Liver (tissue), 9 donors: ENCODE data around the gene JAML. TPM values are rescaled to one million over a fixed set of nuclear protein-coding genes. Genes with fewer than 3 reads are reported as not detected.

ENCODE experiments used
- DNase-seq: peaks from one replicate; pipeline ENCODE4 v3.0.0-alpha.2; 2017; ENCODE audit warnings: low spot score
- H3K27ac ChIP-seq, 2 donors: one replicate each; pipeline ENCODE4 v1.7.0; 2013; ENCODE audit warnings: inconsistent platforms in 2 of 2, low read length in 2 of 2, control low read depth in 1 of 2, low read depth in 1 of 2, mild to moderate bottlenecking in 1 of 2
- H3K27me3 ChIP-seq, 4 donors: one replicate each; pipeline versions ENCODE4 v1.6.1 to v1.7.0; 2013; ENCODE audit warnings: low read length in 3 of 4, inconsistent platforms in 1 of 4, mild to moderate bottlenecking in 1 of 4, moderate library complexity in 1 of 4; ENCODE audit not compliant: control insufficient read depth in 4 of 4, insufficient read depth in 4 of 4
- H3K36me3 ChIP-seq, 4 donors: one replicate each; pipeline versions ENCODE4 v1.6.1 to v1.7.0; 2013; ENCODE audit warnings: low read length in 3 of 4, mild to moderate bottlenecking in 3 of 4, low read depth in 1 of 4, moderate library complexity in 1 of 4; ENCODE audit not compliant: control insufficient read depth in 4 of 4, insufficient read depth in 3 of 4
- H3K4me1 ChIP-seq, 4 donors: one replicate each; pipeline versions ENCODE4 v1.6.1 to v1.7.0; 2013; ENCODE audit warnings: low read length in 3 of 4, mild to moderate bottlenecking in 3 of 4, moderate library complexity in 1 of 4; ENCODE audit not compliant: control insufficient read depth in 4 of 4, insufficient read depth in 4 of 4
- H3K4me3 ChIP-seq, 3 donors: one replicate each; pipeline versions ENCODE4 v1.6.1 to v1.7.0; 2013; ENCODE audit warnings: low read length in 3 of 3, control low read depth in 1 of 3, low read depth in 1 of 3, mild to moderate bottlenecking in 1 of 3
- H3K9ac ChIP-seq, 2 donors: one replicate each; pipeline ENCODE4 v1.7.0; 2013; ENCODE audit warnings: low read length in 2 of 2, mild to moderate bottlenecking in 2 of 2, moderate library complexity in 2 of 2, control low read depth in 1 of 2, low read depth in 1 of 2
- H3K9me3 ChIP-seq, 4 donors: one replicate each; pipeline versions ENCODE4 v1.6.1 to v1.7.0; 2013; ENCODE audit warnings: low read length in 3 of 4; ENCODE audit not compliant: control insufficient read depth in 4 of 4
- EGR1 ChIP-seq, 2 donors: IDR thresholded peaks; 2 replicates each; pipeline ENCODE4 v1.6.1; 2016 to 2018; ENCODE audit warnings: antibody characterized with exemption in 2 of 2, low read depth in 2 of 2
- FOXA1 ChIP-seq: IDR thresholded peaks from 2 replicates; pipeline ENCODE4 v1.6.1; 2016; ENCODE audit warnings: antibody characterized with exemption
- FOXA2 ChIP-seq: IDR thresholded peaks from 2 replicates; pipeline ENCODE4 v1.6.1; 2016; ENCODE audit warnings: antibody characterized with exemption
- GABPA ChIP-seq, 2 donors: IDR thresholded peaks in 1 of 2; conservative IDR thresholded peaks in 1 of 2; 2 replicates each; pipeline ENCODE4 v1.6.1; 2016; ENCODE audit warnings: antibody characterized with exemption in 2 of 2, mild to moderate bottlenecking in 1 of 2, moderate library complexity in 1 of 2
- HNF4A ChIP-seq, 2 donors: conservative IDR thresholded peaks; 2 replicates each; pipeline ENCODE4 v1.6.1; 2016; ENCODE audit warnings: antibody characterized with exemption in 2 of 2, mild to moderate bottlenecking in 2 of 2
- HNF4G ChIP-seq: IDR thresholded peaks from 2 replicates; pipeline ENCODE4 v1.6.1; 2016; ENCODE audit warnings: antibody characterized with exemption
- JUND ChIP-seq, 2 donors: IDR thresholded peaks; 2 replicates each; pipeline ENCODE4 v1.6.1; 2016; ENCODE audit warnings: antibody characterized with exemption in 2 of 2
- NR2F2 ChIP-seq: IDR thresholded peaks from 2 replicates; pipeline ENCODE4 v1.6.1; 2016; ENCODE audit warnings: antibody characterized with exemption
- RAD21 ChIP-seq, 2 donors: IDR thresholded peaks; 2 replicates each; pipeline ENCODE4 v1.6.1; 2016; ENCODE audit warnings: antibody characterized with exemption in 2 of 2, mild to moderate bottlenecking in 2 of 2
- RXRA ChIP-seq, 2 donors: IDR thresholded peaks; 2 replicates each; pipeline ENCODE4 v1.6.1; 2017 to 2018; ENCODE audit warnings: antibody characterized with exemption in 2 of 2, mild to moderate bottlenecking in 1 of 2
- SP1 ChIP-seq: IDR thresholded peaks from 2 replicates; pipeline ENCODE4 v1.6.1; 2018; ENCODE audit warnings: antibody characterized with exemption, mild to moderate bottlenecking
- TAF1 ChIP-seq: conservative IDR thresholded peaks from 2 replicates; pipeline ENCODE4 v1.6.1; 2016; ENCODE audit warnings: antibody characterized with exemption, mild to moderate bottlenecking
- YY1 ChIP-seq: IDR thresholded peaks from 2 replicates; pipeline ENCODE4 v1.6.1; 2016; ENCODE audit warnings: antibody characterized with exemption, mild to moderate bottlenecking
- WGBS: extraction: QIAGEN DNeasy Blood & Tissue Kit; methylation state at CpG from one replicate; pipeline ENCODE4 v1.1.7; 2013; 5-methylcytosine and 5-hydroxymethylcytosine counted together
- polyA plus RNA-seq, 2 donors: library from polyadenylated mRNA; stranded (reverse) in 1 of 2; unstranded in 1 of 2; fragments of 200-250 nt in 1 of 2; fragments of >200 nt in 1 of 2; fragmentation: Nextera tagmentation in 1 of 2; extraction: Ambion mirVana in 1 of 2; gene quantifications; one replicate each; pipeline versions ENCODE4 v1.2.1 to v1.2.3, GENCODE V29; 2013 to 2015
- total RNA-seq, 2 donors: library from RNA; depleted of rRNA; stranded (reverse); fragments of >200 nt; gene quantifications; one replicate each; pipeline ENCODE4 v1.2.3, GENCODE V29; 2014
- TF ChIP-seq, protein P1 (sequence below): IDR thresholded peaks from 2 replicates; pipeline ENCODE4 v1.6.1; 2016; ENCODE audit warnings: antibody characterized with exemption
- TF ChIP-seq, protein P2 (sequence below): fragments of 150-350 bp; IDR thresholded peaks from 2 replicates; pipeline ENCODE4 v1.5.1; 2017; ENCODE audit warnings: improper control_type of control experiment, low read depth, low read length; ENCODE audit not compliant: missing input control
- TF ChIP-seq, protein P3 (sequence below): IDR thresholded peaks from 2 replicates; pipeline ENCODE4 v1.6.1; 2016; ENCODE audit warnings: antibody characterized with exemption, mild to moderate bottlenecking
- TF ChIP-seq, protein P4 (sequence below): IDR thresholded peaks from 2 replicates; pipeline ENCODE4 v1.6.1; 2016; ENCODE audit warnings: antibody characterized with exemption
- TF ChIP-seq, protein P5 (sequence below): IDR thresholded peaks from 2 replicates; pipeline ENCODE4 v1.6.1; 2016; ENCODE audit warnings: antibody characterized with exemption
- donor health status: healthy.
- donor health status: healthy.
- donor health status: healthy.
- donor health status: healthy.
- donor health status: healthy.

JAML gene
- total and polyA plus RNA-seq, 4 donors, result 2.2 to 13.5 (median 6.5) TPM

DNA sequence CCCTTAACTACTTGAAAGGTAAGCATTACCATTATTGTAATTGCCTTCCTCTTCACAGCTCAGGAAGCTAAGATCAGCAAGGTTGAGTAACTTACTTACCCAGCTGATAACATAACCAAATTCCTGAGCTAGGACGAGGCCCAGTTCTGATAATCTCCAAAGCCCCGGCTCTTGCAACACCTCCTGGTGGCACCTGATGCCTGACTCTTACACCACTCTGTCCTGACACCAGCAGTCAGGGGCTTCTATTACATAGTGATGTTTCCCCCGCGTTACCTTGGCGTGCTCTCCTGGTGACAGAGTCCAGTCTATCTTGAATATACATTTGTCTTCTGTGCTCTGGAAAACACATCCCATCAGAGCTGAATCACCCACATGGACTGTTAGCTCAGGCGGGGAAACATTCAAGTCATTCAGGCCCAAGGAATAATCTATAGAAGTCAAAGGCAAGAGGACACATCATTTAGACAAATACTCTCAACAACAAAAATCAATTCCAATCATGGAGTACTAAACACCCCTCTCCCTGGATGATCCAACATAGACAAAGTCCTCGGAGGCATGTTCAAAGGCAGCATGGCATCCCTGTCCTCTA lies 12.6 kb downstream of the JAML start:
- no peak overlapping the region for H3K4me3 ChIP-seq

More for the DNA sequence above, 12.6 kb downstream of the JAML start:
- Histone ChIP-seq H3K27me3 (no peaks in the 10 kb centered on the region), H3K36me3 (no peaks in the 10 kb centered on the region), H3K9me3 (no peaks in the 10 kb centered on the region), H3K27ac (peak overlapping the region; percentile 1 to 62), H3K9ac (no peak overlapping the region), H3K4me1 (peaks cover 9 to 28% (median 19%) of the 10 kb centered on the region in 4 donors)
- 56% methylated on average over 7 of the region's 7 CpGs for WGBS
- peak; percentile 58 for DNase-seq
- TF ChIP-seq TAF1, result no peak
- TF ChIP-seq RXRA (IDR thresholded peaks at IDR 0.05), result peak; percentile 13 to 84
- TF ChIP-seq, protein P1, sequence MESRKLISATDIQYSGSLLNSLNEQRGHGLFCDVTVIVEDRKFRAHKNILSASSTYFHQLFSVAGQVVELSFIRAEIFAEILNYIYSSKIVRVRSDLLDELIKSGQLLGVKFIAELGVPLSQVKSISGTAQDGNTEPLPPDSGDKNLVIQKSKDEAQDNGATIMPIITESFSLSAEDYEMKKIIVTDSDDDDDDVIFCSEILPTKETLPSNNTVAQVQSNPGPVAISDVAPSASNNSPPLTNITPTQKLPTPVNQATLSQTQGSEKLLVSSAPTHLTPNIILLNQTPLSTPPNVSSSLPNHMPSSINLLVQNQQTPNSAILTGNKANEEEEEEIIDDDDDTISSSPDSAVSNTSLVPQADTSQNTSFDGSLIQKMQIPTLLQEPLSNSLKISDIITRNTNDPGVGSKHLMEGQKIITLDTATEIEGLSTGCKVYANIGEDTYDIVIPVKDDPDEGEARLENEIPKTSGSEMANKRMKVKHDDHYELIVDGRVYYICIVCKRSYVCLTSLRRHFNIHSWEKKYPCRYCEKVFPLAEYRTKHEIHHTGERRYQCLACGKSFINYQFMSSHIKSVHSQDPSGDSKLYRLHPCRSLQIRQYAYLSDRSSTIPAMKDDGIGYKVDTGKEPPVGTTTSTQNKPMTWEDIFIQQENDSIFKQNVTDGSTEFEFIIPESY, result peak; percentile 54
- no peak for TF ChIP-seq FOXA1
- TF ChIP-seq HNF4G, result no peak
- TF ChIP-seq YY1, result peak; percentile 68
- TF ChIP-seq, protein P2, sequence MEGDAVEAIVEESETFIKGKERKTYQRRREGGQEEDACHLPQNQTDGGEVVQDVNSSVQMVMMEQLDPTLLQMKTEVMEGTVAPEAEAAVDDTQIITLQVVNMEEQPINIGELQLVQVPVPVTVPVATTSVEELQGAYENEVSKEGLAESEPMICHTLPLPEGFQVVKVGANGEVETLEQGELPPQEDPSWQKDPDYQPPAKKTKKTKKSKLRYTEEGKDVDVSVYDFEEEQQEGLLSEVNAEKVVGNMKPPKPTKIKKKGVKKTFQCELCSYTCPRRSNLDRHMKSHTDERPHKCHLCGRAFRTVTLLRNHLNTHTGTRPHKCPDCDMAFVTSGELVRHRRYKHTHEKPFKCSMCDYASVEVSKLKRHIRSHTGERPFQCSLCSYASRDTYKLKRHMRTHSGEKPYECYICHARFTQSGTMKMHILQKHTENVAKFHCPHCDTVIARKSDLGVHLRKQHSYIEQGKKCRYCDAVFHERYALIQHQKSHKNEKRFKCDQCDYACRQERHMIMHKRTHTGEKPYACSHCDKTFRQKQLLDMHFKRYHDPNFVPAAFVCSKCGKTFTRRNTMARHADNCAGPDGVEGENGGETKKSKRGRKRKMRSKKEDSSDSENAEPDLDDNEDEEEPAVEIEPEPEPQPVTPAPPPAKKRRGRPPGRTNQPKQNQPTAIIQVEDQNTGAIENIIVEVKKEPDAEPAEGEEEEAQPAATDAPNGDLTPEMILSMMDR, result no peak
- TF ChIP-seq NR2F2, result no peak
- peak; percentile 59 to 72 for TF ChIP-seq HNF4A (conservative IDR thresholded peaks at IDR 0.05)
- TF ChIP-seq FOXA2, result peak; percentile 31
- TF ChIP-seq, protein P3, sequence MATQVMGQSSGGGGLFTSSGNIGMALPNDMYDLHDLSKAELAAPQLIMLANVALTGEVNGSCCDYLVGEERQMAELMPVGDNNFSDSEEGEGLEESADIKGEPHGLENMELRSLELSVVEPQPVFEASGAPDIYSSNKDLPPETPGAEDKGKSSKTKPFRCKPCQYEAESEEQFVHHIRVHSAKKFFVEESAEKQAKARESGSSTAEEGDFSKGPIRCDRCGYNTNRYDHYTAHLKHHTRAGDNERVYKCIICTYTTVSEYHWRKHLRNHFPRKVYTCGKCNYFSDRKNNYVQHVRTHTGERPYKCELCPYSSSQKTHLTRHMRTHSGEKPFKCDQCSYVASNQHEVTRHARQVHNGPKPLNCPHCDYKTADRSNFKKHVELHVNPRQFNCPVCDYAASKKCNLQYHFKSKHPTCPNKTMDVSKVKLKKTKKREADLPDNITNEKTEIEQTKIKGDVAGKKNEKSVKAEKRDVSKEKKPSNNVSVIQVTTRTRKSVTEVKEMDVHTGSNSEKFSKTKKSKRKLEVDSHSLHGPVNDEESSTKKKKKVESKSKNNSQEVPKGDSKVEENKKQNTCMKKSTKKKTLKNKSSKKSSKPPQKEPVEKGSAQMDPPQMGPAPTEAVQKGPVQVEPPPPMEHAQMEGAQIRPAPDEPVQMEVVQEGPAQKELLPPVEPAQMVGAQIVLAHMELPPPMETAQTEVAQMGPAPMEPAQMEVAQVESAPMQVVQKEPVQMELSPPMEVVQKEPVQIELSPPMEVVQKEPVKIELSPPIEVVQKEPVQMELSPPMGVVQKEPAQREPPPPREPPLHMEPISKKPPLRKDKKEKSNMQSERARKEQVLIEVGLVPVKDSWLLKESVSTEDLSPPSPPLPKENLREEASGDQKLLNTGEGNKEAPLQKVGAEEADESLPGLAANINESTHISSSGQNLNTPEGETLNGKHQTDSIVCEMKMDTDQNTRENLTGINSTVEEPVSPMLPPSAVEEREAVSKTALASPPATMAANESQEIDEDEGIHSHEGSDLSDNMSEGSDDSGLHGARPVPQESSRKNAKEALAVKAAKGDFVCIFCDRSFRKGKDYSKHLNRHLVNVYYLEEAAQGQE, result peak; percentile 25
- TF ChIP-seq GABPA (IDR thresholded peaks at IDR 0.05 in 1 of 2, conservative IDR thresholded peaks at IDR 0.05 in 1 of 2), result peak in 1 of 2 donors; percentile 43
- peak; percentile 45 to 47 for TF ChIP-seq RAD21 (IDR thresholded peaks at IDR 0.05)
- peak in 1 of 2 donors; percentile 72 for TF ChIP-seq JUND (IDR thresholded peaks at IDR 0.05)
- TF ChIP-seq, protein P4, sequence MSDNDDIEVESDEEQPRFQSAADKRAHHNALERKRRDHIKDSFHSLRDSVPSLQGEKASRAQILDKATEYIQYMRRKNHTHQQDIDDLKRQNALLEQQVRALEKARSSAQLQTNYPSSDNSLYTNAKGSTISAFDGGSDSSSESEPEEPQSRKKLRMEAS, result peak; percentile 41
- peak; percentile 57 for TF ChIP-seq SP1
- peak in 1 of 2 donors; percentile 51 for TF ChIP-seq EGR1 (IDR thresholded peaks at IDR 0.05; ENCODE audit: low read depth in 2 of 2)
- TF ChIP-seq, protein P5, sequence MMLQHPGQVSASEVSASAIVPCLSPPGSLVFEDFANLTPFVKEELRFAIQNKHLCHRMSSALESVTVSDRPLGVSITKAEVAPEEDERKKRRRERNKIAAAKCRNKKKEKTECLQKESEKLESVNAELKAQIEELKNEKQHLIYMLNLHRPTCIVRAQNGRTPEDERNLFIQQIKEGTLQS, result no peak
